OCI-LY1 (cell line): Measurements from ENCODE around the gene SMIM13.

Source experiments
- EZH2 ChIP-seq: fragments of 200-600 bp; sonication (generic), shearing (Covaris generic); IDR thresholded peaks from 2 replicates; pipeline ENCODE4 v1.8.0; 2017; ENCODE audit warnings: borderline replicate concordance, mixed run types, mild to moderate bottlenecking, antibody characterized with exemption, low read length, moderate library complexity, mixed read lengths
- TF ChIP-seq, protein P1 (sequence below): fragments of 200-600 bp; sonication (generic), shearing (Covaris generic); IDR thresholded peaks from 2 replicates; pipeline ENCODE4 v1.5.1; 2017; ENCODE audit warnings: mild to moderate bottlenecking, antibody characterized with exemption, low read length, moderate library complexity, mixed read lengths

DNA sequence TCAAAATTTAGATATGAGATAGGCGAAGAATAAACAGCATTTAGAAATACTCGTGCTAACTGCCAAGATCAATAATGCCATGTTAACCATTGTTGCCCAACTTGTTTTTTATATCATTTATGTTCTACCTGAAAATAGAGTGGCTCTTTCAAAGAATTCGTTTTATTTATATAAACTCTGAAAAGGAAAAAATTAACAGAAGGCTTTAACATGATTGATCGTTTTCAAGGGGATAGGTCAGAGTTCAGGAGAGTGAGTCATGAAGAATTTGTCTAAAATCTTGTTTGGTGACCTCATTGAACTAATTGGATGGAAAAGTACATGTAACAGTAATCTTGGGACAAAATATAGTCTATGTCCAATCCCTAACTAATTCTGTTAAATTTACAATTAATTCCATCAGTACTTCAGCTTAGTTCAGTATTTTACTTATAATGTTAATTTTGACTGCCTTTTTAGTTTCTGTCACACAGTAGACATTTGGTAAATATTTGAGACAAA lies 38.5 kb upstream of the SMIM13 start:
- TF ChIP-seq, protein P1, sequence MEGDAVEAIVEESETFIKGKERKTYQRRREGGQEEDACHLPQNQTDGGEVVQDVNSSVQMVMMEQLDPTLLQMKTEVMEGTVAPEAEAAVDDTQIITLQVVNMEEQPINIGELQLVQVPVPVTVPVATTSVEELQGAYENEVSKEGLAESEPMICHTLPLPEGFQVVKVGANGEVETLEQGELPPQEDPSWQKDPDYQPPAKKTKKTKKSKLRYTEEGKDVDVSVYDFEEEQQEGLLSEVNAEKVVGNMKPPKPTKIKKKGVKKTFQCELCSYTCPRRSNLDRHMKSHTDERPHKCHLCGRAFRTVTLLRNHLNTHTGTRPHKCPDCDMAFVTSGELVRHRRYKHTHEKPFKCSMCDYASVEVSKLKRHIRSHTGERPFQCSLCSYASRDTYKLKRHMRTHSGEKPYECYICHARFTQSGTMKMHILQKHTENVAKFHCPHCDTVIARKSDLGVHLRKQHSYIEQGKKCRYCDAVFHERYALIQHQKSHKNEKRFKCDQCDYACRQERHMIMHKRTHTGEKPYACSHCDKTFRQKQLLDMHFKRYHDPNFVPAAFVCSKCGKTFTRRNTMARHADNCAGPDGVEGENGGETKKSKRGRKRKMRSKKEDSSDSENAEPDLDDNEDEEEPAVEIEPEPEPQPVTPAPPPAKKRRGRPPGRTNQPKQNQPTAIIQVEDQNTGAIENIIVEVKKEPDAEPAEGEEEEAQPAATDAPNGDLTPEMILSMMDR = no peak
- TF ChIP-seq EZH2 = no peak
